HG03521 (cell line): Measurements from ENCODE around the gene CHST11.
"Not testable (repeated sequence)": the region's sequence is repeated elsewhere in the genome, so short reads cannot be mapped to it uniquely, and the experiment has no call there.

Experiments used
- ATAC-seq: cut with Tn5 transposase; IDR thresholded peaks from one replicate; pipeline ENCODE4 v1.9.1; 2021; ENCODE audit warnings: mild to moderate bottlenecking, moderate library complexity; ENCODE audit not compliant: unreplicated experiment

CHST11 gene

DNA sequence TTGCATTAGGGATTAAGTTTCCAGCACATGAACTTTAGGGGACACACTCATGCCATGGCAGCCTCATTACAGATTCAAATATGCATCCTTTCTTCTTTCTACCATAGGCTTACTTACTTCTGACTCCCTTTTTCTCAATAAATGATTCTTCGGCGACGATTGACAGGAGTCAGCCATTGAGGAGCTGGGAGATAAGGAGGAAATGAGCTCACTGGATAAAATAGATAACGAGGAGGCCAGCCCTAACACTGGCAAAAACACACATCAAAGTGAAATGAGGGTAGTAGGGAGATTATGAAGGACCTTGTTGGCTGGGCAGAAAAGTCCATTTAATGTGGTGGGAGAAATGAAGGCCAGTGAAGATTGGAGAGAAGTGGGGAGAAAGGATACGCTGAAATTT is 329.1 kb downstream of the CHST11 start:
- no peak for ATAC-seq

GRCh38 chr12:104786352-104786751 is 329.6 kb downstream of the CHST11 start:
- ATAC-seq = no peak

GRCh38 chr12:104788840-104789271 is 332.1 kb downstream of the CHST11 start:
- ATAC-seq = no peak

- no peak for ATAC-seq
These were observed 333.8 kb downstream of the CHST11 start for GRCh38 chr12:104790296-104791125.

DNA sequence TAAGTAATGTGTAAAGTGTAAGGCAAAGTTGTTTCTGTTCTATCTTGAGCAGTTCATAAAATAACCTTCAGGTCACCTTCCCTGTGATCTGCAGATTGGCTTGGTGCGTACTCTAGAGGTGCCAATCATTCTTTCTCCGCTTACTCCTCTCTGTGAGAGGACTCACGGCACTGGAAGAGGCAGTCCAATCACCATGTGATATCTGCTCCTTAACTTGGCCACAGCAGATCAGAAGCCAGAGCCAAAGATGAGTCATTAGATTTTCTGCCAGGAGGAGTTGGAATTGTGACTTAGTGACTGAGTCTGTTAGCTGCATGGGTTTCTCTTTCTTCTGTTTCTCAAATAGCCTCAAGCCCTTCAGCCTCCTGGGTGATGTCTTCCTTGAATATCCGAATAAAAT is 335.8 kb downstream of the CHST11 start:
- no peak for ATAC-seq

DNA sequence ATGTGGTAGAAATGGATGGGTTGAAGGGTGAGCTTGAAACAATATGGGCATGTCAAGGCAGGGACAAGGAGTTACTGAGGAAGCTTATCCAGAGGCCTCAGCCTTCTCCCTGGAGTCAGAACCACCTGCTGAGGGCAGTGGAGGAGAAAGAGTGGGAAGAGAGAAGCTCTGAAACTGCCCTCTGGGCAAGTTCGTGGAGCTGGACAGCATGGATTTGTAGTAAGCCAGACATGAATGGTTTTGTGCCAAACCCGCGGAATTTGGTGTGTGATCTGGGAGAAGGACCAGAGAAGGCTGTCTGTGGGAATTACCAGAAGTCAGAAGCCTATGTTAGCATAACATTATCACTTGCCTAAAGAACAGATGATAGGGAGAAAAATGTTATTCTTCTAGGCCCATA is 336.5 kb downstream of the CHST11 start:
- no peak for ATAC-seq

GRCh38 chr12:104793968-104794367 is 337.2 kb downstream of the CHST11 start:
- no peak for ATAC-seq

- ATAC-seq = no peak
These were observed 339.7 kb downstream of the CHST11 start for GRCh38 chr12:104796475-104796862.

- ATAC-seq = no peak
These were observed 342.7 kb downstream of the CHST11 start for GRCh38 chr12:104799458-104799857.

- ATAC-seq = no peak
These were observed 344.3 kb downstream of the CHST11 start for GRCh38 chr12:104801005-104801404.

DNA sequence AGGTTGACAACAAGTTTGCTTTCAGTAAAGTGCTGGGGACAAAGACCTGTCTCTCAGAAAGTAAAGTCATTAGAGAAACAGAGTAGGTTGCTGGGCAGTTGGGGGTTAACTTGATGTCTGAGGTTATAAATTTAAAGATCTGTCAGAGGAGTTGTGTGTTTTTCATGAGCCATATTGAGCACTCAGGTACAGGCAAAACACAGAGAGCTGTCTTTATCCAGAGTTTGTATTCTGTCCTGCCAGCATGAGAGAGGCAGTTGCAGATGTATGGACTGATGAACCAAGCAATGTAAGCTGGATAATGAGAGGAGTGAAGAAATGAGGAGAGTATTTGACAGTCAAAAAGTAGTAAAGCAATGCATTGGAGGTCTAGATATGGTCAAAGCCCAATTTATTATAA is 344.7 kb downstream of the CHST11 start:
- no peak for ATAC-seq

DNA sequence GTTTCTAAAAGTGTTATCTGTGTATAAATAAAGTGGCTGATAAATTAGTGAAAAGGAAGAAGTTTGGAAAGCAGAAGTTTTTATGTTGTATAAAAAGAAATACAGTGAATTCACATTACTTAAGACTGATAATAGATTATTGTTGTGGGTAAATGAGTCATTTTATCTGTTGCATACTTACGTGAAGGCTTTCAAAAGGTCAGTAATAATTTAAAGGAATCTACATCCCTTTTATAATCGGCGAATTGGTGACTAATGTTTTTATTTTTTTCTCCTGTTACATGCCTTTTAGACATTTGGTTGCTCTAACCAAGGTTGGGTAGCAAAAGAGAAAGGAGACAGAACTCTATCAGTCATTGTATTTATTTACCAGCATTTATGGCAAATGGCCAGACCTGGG is 345.5 kb downstream of the CHST11 start:
- no peak for ATAC-seq

GRCh38 chr12:104805186-104805585 is 348.4 kb downstream of the CHST11 start:
- no peak for ATAC-seq

DNA sequence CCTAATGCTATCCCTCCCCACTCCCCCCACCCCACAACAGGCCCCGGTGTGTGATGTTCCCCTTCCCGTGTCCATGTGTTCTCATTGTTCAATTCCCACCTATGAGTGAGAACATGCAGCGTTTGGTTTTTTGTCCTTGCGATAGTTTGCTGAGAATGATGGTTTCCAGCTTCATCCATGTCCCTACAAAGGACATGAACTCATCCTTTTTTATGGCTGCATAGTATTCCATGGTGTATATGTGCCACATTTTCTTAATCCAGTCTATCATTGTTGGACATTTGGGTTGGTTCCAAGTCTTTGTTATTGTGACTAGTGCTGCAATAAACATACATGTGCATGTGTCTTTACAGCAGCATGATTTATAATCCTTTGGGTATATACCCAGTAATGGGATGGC is 349.4 kb downstream of the CHST11 start:
- not testable (repeated sequence) for ATAC-seq

- ATAC-seq = no peak
These were observed 352.5 kb downstream of the CHST11 start for GRCh38 chr12:104809251-104809650.

DNA sequence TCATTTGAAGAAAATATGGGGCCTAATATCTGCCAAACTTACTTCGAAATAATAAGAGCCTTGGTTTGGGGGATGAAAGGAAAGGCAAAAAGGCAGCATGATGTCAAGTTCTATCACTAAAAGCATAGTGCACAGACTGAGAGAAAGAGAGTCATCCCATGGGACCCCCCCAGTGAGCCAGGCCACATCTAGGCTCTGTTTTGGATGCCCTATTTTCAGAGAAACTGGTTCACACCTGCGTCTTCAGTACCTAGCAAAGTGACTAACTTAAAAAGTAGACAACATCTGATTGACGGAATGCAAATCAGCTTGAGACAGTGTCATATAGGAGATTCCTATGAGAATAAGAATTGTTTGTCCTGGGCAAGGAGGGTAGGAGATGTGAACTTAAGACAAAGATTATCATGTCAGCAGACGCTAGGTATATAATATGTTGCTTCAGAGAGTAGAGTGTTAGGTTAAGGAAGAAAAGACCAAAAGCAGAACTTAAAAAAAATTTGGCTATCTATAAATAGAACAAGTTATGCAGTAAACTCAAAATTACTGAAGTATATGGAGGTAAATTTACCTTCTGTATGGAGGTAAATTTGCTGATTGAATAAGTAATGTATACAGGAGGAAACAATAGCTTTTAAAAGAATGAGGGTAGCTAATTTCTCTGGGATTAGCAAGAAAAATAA is 353.1 kb downstream of the CHST11 start:
- no peak for ATAC-seq
